ENCODE data around the gene CCDC69. TPM values are rescaled to one million over a fixed set of nuclear protein-coding genes. Genes with fewer than 3 reads are reported as not detected.

CCDC69 gene
- total RNA-seq, 2 experiments from 2014 or later: 119 to 123 TPM

DNA sequence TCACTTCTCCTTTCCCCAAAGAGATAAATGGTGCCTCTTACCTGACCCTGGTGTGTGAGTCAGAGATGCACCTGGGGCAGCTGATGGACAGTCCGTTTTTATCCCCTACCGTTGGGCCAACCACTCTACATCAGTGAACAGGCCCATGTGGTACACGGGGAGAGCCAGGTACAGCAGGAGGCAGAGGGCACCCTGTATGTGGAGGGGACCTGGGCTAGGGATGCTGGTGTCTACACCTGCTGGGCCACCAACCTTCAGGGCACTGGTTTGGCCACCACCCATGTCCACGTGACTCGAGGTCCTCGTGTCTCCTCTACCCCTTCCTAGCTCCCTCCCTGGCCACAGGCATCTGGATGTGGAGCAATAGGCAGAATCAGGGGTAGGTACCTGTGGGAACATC lies 43.6 kb downstream of the CCDC69 start:
- no peaks in the 10 kb centered on the region for H3K9me3 ChIP-seq (ENCODE audit: low read length)
- no peaks in the 10 kb centered on the region for H4K20me1 ChIP-seq (ENCODE audit: insufficient read depth, low read length)
- POLR2A ChIA-PET: interaction anchor here (0.6 to 1.1 kb wide), 2 partner anchors 10 to 12 kb away, joined by 3 read pairs; no protein-coding TSS in a partner anchor
- no peak overlapping the region for H3K4me3 ChIP-seq (ENCODE audit: low read depth, low read length, poor library complexity, severe bottlenecking)
- DNase-seq (ENCODE audit: low spot score): no peak
- no peak overlapping the region for H2AFZ ChIP-seq (ENCODE audit: low read length)
- peaks cover 7% of the 10 kb centered on the region for H3K4me1 ChIP-seq (ENCODE audit: insufficient read depth, low read length, poor library complexity, severe bottlenecking)
- no peak overlapping the region for H3K4me2 ChIP-seq (ENCODE audit: low read length)
- BruUV-seq (replicated peaks): no TSS peak
- intact Hi-C loops (cut with micrococcal nuclease; ENCODE audit: unreplicated experiment): no loop called here
- CTCF ChIA-PET (ENCODE audit: unreplicated experiment): interaction anchor here (1.2 kb wide), 1 partner anchor 15 kb away, joined by 4 read pairs; no protein-coding TSS in a partner anchor
- no peaks in the 10 kb centered on the region for H3K9me2 ChIP-seq (ENCODE audit: insufficient read depth, low read length)
- TF ChIP-seq, protein P1, sequence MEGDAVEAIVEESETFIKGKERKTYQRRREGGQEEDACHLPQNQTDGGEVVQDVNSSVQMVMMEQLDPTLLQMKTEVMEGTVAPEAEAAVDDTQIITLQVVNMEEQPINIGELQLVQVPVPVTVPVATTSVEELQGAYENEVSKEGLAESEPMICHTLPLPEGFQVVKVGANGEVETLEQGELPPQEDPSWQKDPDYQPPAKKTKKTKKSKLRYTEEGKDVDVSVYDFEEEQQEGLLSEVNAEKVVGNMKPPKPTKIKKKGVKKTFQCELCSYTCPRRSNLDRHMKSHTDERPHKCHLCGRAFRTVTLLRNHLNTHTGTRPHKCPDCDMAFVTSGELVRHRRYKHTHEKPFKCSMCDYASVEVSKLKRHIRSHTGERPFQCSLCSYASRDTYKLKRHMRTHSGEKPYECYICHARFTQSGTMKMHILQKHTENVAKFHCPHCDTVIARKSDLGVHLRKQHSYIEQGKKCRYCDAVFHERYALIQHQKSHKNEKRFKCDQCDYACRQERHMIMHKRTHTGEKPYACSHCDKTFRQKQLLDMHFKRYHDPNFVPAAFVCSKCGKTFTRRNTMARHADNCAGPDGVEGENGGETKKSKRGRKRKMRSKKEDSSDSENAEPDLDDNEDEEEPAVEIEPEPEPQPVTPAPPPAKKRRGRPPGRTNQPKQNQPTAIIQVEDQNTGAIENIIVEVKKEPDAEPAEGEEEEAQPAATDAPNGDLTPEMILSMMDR (conservative IDR thresholded peaks at IDR 0.05; ENCODE audit: low read length): no peak
- no peak for TF ChIP-seq EZH2phosphoT487 (IDR thresholded peaks at IDR 0.05; ENCODE audit: borderline replicate concordance, low read depth, low read length)
- no peak overlapping the region for H3K27ac ChIP-seq (ENCODE audit: low read depth, low read length, poor library complexity, severe bottlenecking)
- no peaks in the 10 kb centered on the region for H3K79me2 ChIP-seq (ENCODE audit: insufficient read depth, low read depth, low read length)
- peaks cover 80% of the 10 kb centered on the region for H3K36me3 ChIP-seq (ENCODE audit: insufficient read depth, low read length)

DNA sequence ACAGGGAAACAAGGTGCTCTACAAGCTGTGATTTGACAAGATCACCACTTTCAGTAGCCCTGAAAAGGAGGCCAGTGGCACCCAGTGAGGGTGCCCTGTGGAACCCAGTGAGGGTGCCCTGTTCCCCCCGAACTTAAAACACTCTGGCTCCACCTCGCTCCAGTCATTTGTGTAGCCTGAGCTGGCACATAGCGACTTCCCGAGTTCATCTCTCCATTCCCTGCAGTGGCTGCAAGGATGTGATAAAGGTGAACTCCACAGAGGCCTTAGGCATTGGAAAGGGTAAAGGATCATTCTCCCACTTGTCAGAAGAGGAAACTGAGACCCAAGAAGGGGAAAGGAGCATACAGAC lies 44.4 kb downstream of the CCDC69 start:
- no peak for TF ChIP-seq EZH2phosphoT487 (IDR thresholded peaks at IDR 0.05; ENCODE audit: borderline replicate concordance, low read depth, low read length)
- TF ChIP-seq, protein P1 (conservative IDR thresholded peaks at IDR 0.05; ENCODE audit: low read length): no peak
- DNase-seq (ENCODE audit: low spot score): no peak
- Histone ChIP-seq H4K20me1 (ENCODE audit: insufficient read depth, low read length) (no peaks in the 10 kb centered on the region), H3K27ac (ENCODE audit: low read depth, low read length, poor library complexity, severe bottlenecking) (no peak overlapping the region), H3K4me1 (ENCODE audit: insufficient read depth, low read length, poor library complexity, severe bottlenecking) (peaks cover 7% of the 10 kb centered on the region), H3K9me2 (ENCODE audit: insufficient read depth, low read length) (no peaks in the 10 kb centered on the region), H2AFZ (ENCODE audit: low read length) (no peak overlapping the region), H3K36me3 (ENCODE audit: insufficient read depth, low read length) (peaks cover 71% of the 10 kb centered on the region), H3K9me3 (ENCODE audit: low read length) (no peaks in the 10 kb centered on the region), H3K4me2 (ENCODE audit: low read length) (no peak overlapping the region), H3K79me2 (ENCODE audit: insufficient read depth, low read depth, low read length) (no peaks in the 10 kb centered on the region), H3K4me3 (ENCODE audit: low read depth, low read length, poor library complexity, severe bottlenecking) (no peak overlapping the region)
- POLR2A ChIA-PET: interaction anchor here (0.6 to 1.1 kb wide), 2 partner anchors 10 to 466 kb away, joined by 3 read pairs; no protein-coding TSS in a partner anchor
- CTCF ChIA-PET (ENCODE audit: unreplicated experiment): interaction anchor here (1.2 kb wide), 1 partner anchor 14 kb away, joined by 4 read pairs; no protein-coding TSS in a partner anchor
- BruUV-seq (replicated peaks): no TSS peak
- intact Hi-C loops (cut with micrococcal nuclease; ENCODE audit: unreplicated experiment): no loop called here

DNA sequence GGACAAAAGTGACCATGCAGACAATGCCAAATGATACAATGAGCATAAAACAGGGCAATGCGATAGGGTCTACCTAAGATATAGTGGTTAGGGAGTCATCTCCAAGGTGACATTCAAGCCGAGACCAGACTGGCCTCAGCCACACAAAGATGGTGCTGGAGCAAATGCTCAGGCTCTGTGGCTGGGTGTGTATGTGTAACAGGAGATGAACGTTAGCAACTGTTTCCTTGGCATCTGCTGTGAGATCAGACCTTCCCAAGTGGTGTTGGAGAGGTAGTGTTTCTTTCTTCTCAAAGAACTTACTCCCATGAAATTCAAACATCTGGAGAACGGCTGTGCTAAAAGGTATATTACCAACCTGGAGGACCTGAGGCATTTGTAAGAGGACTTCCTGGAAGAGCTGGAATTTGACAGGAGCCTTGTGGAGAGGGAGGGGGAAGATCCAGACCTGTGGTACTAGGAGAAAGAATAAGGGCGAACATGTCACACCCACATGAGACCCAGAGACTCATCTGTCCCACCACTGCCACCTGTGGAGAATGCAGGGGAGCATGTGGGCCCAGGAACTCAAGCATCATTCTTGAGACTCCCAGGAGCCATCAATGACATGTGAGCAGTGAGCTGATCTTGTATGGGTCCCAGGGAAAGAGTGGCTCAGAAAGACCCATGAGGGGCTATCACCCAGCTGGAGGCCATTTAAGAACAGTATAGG lies 45.0 kb downstream of the CCDC69 start:
- H3K9me2 ChIP-seq (ENCODE audit: insufficient read depth, low read length): no peaks in the 10 kb centered on the region
- H3K79me2 ChIP-seq (ENCODE audit: insufficient read depth, low read depth, low read length): no peaks in the 10 kb centered on the region
- DNase-seq (ENCODE audit: low spot score): no peak
- no peak overlapping the region for H3K4me2 ChIP-seq (ENCODE audit: low read length)
- TF ChIP-seq, protein P1 (conservative IDR thresholded peaks at IDR 0.05; ENCODE audit: low read length): no peak; the same call in 1 of the 2 replicates
- ChIA-PET POLR2A (interaction anchor here (0.6 to 1.1 kb wide), 2 partner anchors 11 to 466 kb away, joined by 3 read pairs; no protein-coding TSS in a partner anchor), CTCF (ENCODE audit: unreplicated experiment) (interaction anchor here (1.2 kb wide), 1 partner anchor 14 kb away, joined by 4 read pairs; no protein-coding TSS in a partner anchor)
- peaks cover 7% of the 10 kb centered on the region for H3K4me1 ChIP-seq (ENCODE audit: insufficient read depth, low read length, poor library complexity, severe bottlenecking)
- peaks cover 66% of the 10 kb centered on the region for H3K36me3 ChIP-seq (ENCODE audit: insufficient read depth, low read length)
- BruUV-seq (replicated peaks): no TSS peak
- H2AFZ ChIP-seq (ENCODE audit: low read length): no peak overlapping the region
- intact Hi-C loops (cut with micrococcal nuclease; ENCODE audit: unreplicated experiment): no loop called here
- no peaks in the 10 kb centered on the region for H4K20me1 ChIP-seq (ENCODE audit: insufficient read depth, low read length)
- H3K4me3 ChIP-seq (ENCODE audit: low read depth, low read length, poor library complexity, severe bottlenecking): no peak overlapping the region
- no peak overlapping the region for H3K27ac ChIP-seq (ENCODE audit: low read depth, low read length, poor library complexity, severe bottlenecking)
- no peaks in the 10 kb centered on the region for H3K9me3 ChIP-seq (ENCODE audit: low read length)

All from OCI-LY7 (cell line).